Hematopoietic multipotent progenitor cell treated with erythropoietin and hydrocortisone succinate and interleukin-3 and kit ligand, for 8 days (in vitro differentiated cells): Measurements from ENCODE around the gene ATXN10.
"Not testable (repeated sequence)": the region's sequence is repeated elsewhere in the genome, so short reads cannot be mapped to it uniquely, and the experiment has no call there.

Experiments
- DNase-seq: peaks from one replicate; pipeline ENCODE4 v3.0.0-alpha.2; 2015

Gene ATXN10

GRCh38 chr22:45714390-45714789 lies 42.8 kb downstream of the ATXN10 start:
- not testable (repeated sequence) for DNase-seq

GRCh38 chr22:45717789-45718188 lies 46.2 kb downstream of the ATXN10 start:
- no peak for DNase-seq

DNA sequence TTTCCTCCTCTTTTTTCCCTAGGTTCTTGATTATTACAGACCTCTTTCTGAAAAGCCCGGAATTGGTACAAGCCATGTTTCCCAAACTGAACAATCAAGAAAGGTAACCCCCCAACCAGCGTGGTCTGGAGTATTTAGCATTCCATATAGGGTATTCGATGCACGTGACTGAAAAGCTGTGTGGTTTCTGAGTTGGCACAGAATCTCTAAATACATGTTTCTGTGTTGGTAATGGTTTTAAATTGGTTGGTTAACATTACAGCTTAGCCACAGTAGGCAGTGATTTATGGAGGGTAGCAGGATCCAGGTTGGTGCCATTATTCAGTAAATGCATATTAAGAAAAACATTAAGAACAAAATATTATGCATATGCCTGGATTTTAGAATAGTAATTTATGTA lies 46.8 kb downstream of the ATXN10 start:
- no peak for DNase-seq

DNA sequence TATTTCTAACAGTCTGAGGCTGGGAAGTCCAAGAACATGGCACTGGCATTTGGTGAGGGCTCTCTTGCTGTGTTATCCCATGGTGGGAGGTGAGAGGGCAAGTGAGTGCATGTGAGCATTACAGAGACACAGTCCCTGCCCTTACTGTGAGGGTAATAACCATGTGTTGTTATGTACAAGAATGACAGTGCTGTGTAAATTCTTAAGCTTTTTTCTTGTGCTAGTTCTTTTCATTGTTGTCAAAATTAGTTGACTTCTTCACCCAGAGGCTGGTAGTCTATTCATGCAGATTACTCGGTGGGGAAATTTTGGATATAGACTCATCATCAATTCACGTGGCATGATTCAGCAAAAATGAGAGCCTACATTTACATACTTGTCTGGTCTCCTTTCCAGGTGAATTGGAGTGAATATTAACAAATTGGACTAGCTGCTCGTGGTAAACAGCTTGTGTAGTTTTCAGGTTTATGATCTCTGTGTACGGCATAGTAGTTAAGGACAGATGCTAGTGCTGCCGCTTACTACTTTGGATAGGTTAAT lies 49.3 kb downstream of the ATXN10 start:
- no peak for DNase-seq

- DNase-seq: no peak
Observed at GRCh38 chr22:45722006-45722405, 50.4 kb downstream of the ATXN10 start.

GRCh38 chr22:45726081-45726480 lies 54.4 kb downstream of the ATXN10 start:
- DNase-seq: no peak

- no peak for DNase-seq
Observed at GRCh38 chr22:45731041-45731797, 59.6 kb downstream of the ATXN10 start.

- no peak for DNase-seq
Observed at GRCh38 chr22:45731798-45732495, 60.3 kb downstream of the ATXN10 start.

- DNase-seq: no peak
Observed at GRCh38 chr22:45735273-45735672, 63.6 kb downstream of the ATXN10 start.

- DNase-seq: no peak
Observed at GRCh38 chr22:45738206-45738605, 66.6 kb downstream of the ATXN10 start.

DNA sequence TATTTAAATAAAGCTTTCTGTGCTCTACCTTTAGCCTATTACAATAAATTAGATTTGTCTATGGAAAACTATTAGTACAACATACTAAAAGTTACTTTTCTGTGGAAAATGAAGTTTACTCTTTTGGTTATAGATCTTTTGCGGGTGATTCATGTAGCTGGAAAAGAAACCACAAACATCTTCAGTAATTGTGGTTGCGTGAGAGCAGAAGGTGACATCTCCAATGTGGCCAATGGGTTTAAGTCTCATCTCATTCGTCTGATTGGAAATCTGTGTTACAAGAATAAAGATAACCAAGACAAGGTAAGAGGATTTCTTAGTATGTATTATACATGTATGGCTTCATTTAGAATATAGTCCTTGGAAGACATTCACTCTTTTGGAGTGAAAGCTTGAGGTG lies 68.6 kb downstream of the ATXN10 start:
- no peak for DNase-seq

DNA sequence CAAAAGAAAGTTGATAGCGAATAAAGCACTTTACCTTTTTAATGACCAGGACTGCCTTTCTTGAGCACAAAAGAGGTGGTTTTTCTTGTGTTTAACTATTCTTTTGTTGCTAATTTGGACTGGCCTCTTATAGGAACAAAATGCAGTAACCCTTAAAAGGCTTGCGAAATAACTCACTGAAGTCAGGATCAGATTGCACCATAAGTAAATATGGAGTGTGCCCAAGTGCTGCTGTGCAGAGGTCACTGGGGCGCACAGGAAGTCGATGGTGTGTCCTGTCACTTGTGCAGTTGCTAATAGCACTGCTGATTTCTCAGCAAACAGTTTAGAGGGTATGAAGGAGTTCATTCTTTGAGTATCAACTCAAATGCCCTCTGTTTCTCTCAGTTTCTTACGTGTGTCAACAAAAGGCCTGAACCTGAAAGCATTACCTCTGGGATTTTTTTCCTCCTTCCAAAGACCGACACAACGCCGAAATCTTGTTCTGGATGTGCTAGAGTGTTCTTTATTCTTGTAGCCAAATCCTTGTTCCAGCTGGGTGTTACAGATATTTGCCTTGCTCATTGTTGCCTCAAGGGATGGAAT lies 71.3 kb downstream of the ATXN10 start:
- DNase-seq: no peak

DNA sequence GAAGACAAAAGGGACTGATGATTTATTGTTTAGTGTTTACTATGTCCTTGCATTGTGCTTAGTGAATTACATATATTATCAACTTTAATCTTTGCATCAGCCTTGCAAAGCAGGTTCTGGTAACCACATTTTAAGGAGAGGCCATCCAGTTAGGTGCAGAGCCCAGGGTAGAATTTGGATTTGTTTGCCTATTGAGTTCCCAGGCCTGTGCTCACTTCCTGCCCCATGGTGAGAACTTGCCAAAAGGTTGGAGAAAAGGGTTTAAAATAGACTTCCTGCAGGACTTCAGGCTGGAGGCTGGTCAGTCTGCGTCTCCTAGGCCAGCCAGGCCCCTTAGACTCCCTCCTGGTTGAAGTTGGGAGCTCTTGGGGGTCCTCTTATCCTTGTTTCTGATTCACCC lies 72.1 kb downstream of the ATXN10 start:
- DNase-seq: no peak

DNA sequence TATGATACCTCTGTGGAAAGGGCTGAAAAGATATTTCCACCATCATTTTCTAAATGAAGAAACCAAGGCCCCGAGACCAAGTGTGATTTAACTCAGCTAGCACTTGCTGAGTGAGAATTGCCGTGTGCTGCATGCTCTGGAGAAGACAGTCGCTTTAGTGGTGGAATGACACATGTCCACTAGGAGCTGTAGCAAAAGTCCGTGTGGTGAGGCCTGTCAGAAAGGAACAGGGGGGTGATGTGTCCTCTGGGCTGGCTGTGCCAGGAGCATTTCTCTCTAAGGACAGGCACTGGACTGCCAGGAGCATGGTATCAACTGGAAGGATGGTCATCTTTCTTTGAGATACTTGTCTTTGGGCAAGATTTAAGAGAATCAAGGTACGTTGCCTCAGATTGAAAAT lies 72.8 kb downstream of the ATXN10 start:
- no peak for DNase-seq

DNA sequence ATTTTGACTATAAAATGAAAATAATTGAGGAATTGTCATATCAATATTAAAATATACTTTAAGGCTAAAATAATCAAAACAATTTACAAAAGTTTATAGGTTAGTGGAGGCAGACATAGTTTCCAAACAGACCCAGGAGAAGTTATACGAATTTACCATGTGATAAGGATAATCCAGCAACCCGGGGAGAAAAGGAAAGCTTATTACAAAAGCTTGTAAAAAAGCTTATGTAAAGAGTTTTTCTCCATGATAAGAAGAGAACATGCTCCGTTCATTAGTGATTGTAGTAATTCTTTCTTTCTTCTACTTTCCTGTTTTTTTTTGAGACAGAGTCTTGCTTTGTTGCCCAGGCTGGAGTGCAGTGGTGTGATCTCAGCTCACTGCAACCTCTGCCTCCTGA lies 79.0 kb downstream of the ATXN10 start:
- DNase-seq: no peak

DNA sequence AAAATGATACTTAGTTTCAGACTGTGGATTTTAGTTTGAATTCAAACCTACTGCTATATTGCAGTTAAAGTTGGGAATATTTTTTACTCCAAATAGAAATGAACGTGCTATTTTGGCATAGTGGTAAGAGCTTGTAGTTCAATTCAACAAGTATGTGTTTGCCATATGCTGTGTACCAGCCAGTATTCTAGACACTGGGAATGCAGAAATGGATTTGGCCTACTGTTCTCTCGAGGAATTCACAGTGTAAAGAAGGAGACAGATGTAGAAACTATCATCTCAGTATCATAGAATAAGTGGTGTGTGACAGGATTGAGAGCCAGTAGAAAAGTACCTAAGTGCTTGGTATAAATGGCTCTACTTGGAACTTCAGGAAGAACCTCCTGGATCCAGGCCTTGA lies 80.4 kb downstream of the ATXN10 start:
- DNase-seq: no peak

DNA sequence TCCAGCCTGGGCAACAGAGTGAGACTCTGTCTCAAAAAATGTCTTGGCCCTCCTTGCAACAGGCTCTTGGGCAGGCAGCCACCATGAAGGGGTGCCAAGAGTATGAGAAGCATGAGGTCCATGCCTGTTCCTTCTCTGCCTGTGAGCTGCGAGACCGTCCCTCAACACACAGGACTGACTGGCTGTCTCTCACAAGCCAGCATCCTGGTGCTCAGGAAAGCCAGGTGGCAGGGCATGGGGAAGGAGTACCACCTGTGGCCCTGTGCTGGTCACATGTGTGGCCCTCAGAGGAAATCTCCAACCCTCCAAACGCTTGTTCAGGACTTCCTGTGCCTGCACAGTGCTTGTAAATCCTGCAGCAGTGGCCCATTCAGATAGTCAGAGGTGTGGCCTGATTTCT lies 83.2 kb downstream of the ATXN10 start:
- DNase-seq: no peak

- no peak for DNase-seq
Observed at GRCh38 chr22:45756558-45756957, 84.9 kb downstream of the ATXN10 start.

GRCh38 chr22:45757068-45757467 lies 85.4 kb downstream of the ATXN10 start:
- DNase-seq: no peak

GRCh38 chr22:45757936-45758335 lies 86.3 kb downstream of the ATXN10 start:
- DNase-seq: no peak

GRCh38 chr22:45758603-45759002 lies 87.0 kb downstream of the ATXN10 start:
- DNase-seq: no peak

GRCh38 chr22:45760682-45761081 lies 89.0 kb downstream of the ATXN10 start:
- peak; percentile 63 for DNase-seq

DNA sequence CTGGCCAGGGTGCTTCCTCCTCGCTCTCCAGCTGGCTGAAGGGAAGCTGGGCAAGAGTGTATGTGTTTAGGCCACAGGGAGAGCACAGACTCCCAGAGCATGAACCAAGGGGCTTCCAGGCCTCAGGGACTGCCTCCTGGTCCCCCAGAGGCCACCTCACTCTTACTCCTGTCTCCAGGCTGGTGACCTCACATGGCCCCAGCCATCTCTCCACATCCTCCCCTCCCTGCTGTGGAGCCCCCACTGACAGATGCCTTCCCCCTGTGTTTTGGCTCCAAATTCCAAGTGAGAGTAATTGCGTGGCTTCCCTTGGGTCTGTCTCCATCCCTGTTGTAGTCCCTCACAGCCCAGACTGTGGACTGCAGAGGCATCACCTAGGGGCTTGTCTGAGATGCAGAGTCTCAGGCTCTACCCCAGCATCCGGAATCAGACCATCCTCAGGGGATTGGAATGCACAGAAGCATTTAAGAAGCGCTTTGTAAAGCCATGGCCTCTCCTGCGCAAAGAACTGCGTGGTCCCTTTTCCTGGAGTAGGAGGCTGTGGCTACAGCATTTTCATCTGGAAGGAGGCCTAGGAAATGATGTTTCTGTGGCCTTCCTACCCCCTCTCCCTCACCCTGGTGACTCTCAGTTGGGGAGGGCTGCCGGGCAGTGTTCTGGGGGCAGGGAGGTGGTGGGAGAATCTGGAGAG lies 91.1 kb downstream of the ATXN10 start:
- no peak for DNase-seq
